Astrocyte (in vitro differentiated cells and primary cell): ENCODE data around the gene TEPSIN.

Experiments
- EZH2 ChIP-seq: IDR thresholded peaks from 2 replicates; pipeline ENCODE4 v1.6.1; 2012; ENCODE audit warnings: mild to moderate bottlenecking, low read length, inconsistent platforms; ENCODE audit not compliant: insufficient read depth
- TF ChIP-seq, protein P1 (sequence below): IDR thresholded peaks from 2 replicates; pipeline ENCODE4 v1.5.1; 2011; ENCODE audit warnings: low read depth, mild to moderate bottlenecking, inconsistent platforms, low read length, moderate library complexity; ENCODE audit not compliant: insufficient read depth

- TF ChIP-seq, protein P1, sequence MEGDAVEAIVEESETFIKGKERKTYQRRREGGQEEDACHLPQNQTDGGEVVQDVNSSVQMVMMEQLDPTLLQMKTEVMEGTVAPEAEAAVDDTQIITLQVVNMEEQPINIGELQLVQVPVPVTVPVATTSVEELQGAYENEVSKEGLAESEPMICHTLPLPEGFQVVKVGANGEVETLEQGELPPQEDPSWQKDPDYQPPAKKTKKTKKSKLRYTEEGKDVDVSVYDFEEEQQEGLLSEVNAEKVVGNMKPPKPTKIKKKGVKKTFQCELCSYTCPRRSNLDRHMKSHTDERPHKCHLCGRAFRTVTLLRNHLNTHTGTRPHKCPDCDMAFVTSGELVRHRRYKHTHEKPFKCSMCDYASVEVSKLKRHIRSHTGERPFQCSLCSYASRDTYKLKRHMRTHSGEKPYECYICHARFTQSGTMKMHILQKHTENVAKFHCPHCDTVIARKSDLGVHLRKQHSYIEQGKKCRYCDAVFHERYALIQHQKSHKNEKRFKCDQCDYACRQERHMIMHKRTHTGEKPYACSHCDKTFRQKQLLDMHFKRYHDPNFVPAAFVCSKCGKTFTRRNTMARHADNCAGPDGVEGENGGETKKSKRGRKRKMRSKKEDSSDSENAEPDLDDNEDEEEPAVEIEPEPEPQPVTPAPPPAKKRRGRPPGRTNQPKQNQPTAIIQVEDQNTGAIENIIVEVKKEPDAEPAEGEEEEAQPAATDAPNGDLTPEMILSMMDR, result no peak
- TF ChIP-seq EZH2, result no peak
Observed at GRCh38 chr17:81231766-81232581, 6.9 kb downstream of the TEPSIN start.
